Kidney tubule cell (primary cell): ENCODE measurements around the gene PLXNA4.
A peak's percentile ranks its signal among the peaks of the same experiment; 100 is the strongest.
"Not testable (repeated sequence)": the region's sequence is repeated elsewhere in the genome, so short reads cannot be mapped to it uniquely, and the experiment has no call there.

ENCODE experiments used
- DNase-seq: peaks from one replicate; pipeline ENCODE4 v3.0.0-alpha.2; 2018; ENCODE audit warnings: low spot score

Gene PLXNA4

DNA sequence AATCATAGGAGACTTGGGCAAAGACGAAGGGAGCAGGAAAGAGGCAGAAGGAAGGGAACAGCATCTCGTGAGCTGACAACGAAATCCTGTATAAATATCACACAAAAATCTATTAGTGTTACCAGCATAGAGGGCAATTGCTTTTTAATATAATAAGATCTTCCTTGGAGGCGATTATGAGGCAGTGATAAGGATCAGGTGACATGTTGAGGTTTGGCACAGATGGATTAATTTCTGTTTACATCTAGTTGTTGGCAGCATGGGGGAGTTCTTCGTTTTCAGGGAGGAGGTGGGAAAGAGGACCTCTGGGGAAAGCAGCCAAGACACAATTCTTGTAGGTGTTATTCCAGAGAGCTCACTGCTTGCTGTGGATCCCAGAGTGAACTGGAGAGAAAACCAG lies 163.8 kb downstream of the PLXNA4 start:
- DNase-seq = no peak

DNA sequence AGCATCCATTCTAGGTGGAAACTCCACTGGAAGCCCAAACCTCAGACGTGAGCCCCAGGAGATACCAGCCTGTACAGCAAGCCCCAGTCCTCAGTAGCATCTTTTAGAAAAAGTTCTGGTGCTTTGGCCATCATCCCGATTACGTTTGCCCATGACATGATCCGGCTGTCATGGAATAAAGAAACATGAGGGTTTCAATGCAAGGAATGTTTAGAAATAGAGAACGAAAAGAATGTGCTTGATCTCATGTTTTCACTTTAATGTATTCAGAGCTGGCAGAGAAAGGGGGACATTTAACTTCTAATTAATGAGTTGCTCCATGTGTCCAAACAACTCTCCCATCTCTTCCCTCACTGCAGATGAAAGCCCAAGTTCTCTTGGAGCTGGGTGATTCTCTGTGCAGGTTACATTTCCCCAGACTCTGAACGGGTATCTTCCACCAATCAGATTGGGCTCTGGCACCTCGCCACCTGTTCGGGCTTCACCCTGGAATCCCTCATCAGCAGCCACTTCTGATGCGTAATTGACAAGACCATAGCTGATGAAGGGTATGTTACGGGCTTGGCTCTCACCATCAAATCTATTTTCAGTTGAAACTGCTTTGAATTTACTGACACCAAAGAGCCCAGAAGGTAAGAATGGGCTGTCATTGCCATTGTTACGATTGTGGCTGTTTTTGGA lies 165.3 kb downstream of the PLXNA4 start:
- DNase-seq = no peak

DNA sequence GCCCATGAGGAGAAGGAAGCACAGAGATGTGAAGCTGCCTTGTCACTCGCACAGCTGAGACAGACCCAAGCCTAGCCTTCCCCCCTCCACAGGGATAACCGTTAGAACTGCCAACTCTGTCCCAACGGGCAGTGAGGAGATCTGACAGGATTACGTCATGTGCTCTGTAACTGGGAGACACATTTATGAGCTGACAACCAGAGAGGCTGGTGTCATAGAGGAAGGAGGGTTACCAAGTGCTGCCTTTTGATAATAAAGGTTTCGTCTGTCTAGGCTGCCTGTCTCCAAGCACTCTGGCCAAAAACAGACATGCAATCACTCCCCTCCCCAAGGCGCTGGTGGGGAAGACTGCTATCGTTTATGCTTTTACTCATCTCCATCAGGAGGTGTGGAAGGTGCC lies 165.9 kb downstream of the PLXNA4 start:
- no peak for DNase-seq

DNA sequence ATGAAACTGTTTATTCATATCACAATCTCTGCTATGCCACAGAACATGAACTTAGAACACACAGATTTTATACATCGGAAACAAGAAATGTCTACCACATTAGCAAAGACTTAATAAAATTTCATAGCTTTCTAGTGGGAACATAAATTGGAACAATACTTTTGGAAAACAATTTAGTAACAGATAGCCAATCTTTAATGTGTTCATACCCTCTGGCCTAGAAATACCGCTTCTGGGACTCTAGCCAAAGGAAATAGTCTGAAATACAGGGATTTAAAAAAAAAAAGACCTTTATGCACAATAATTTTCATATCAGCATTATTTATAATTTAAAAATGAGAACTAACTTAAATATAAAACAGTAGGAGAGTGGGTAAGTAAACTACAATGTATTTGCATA lies 168.5 kb downstream of the PLXNA4 start:
- DNase-seq = no peak

DNA sequence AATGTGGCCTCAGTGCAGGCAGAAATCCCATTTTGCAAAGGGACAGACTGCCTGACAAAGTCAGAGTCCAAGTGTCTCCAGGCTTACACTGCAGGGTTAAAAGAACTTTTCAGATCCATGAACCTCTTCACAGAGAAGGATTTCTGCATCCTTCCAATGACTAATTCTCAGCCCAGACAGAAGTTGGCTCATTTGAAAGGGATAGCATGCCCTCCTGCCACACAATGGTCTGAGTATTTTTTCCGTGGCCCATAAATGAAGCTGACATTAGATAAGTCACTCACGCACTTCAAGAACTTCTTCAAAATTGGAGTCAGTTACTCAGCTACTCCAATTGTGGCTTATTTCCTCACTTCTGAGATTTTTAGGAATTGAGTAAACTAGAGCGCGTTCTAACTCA lies 170.2 kb downstream of the PLXNA4 start:
- no peak for DNase-seq

DNA sequence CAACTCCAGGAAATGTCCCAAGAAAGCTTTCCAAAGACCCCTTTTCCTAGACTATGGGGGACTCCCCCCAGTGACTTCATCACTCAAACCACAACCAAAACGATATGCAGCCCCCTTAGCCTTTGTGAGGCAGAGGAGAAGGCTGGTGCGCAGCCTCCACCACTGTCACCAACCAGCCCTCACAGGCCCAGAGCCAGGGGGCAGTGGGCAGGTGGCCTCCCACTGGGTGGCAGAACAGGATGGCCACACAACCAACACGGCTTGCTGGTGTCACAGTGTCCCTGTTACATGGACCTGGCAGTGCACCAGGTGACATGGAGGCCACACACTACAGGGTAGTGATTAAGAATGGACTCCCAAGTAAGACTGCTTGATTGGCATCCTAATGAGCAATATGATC lies 172.0 kb downstream of the PLXNA4 start:
- DNase-seq = no peak

DNA sequence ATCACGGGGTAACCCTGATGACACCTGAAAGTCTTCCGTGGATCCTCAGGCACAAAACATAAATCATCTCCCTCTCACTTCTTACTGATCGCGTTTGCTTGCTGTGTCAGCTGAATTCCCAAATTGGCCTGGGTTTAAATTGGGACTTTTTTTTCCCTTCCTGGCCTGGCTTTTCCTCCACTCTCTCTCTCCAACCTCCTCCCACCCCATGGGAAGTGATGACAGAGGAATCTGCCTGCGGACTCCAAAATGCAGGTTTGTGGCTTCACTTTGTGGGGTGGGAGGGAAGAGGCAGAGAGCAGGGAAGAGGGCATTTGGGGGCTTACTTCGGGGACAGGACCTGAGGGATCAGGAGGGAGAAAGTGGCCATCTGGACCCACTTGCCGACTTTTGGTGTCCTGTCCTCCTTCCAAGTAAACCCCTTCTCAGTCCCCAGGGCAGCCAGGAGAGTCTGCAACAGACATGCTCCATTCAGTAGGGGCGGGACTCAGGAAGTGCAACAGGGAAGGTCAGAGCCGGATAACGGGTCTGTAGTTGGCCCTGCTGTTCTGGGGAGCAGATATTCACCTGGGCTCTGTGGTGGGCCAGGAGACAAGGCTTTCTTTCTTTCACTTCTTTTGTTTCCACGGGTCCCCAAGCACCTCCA lies 172.7 kb downstream of the PLXNA4 start:
- DNase-seq = no peak

DNA sequence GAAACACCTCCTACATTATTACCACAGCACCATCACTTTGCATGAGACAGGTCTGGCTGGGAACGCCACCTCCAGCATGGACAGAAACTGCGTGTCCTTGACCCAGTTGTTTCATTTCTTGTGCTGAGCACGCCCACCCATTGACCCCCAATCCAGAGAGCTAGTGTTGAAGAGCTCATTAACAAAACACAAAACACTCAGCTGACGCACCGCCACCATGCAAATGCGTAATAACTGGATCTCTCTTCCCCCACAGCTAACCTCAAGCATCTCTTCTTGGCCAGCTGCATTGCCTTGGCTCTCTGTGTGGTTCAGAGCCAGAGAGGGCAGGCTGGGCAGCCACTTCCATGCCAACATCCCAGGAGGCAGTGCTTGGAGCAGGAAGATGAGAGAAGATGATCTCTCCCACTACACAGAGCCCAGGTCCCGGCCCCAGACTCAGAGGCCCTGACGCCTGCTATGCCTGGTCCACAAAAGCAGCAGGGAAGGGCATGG lies 173.5 kb downstream of the PLXNA4 start:
- DNase-seq = no peak

DNA sequence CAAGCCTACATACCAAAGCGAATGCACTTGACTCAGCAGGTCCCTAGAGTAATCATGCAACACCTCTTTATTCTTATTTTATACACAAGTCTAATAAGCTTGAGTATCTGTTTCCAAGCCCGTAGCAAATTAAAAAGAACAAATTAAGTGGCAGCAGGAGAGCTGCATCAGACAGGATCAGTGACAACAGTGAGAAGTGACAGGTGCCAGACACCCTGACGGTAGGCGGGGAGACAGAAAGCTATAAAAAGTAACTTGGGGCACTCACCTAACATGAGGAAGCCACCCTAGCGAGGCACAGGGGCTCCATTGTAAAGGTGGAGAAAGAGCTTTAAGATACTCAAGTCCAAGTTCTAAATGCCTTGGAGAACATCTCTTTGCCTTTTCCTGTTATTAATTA lies 174.2 kb downstream of the PLXNA4 start:
- no peak for DNase-seq

DNA sequence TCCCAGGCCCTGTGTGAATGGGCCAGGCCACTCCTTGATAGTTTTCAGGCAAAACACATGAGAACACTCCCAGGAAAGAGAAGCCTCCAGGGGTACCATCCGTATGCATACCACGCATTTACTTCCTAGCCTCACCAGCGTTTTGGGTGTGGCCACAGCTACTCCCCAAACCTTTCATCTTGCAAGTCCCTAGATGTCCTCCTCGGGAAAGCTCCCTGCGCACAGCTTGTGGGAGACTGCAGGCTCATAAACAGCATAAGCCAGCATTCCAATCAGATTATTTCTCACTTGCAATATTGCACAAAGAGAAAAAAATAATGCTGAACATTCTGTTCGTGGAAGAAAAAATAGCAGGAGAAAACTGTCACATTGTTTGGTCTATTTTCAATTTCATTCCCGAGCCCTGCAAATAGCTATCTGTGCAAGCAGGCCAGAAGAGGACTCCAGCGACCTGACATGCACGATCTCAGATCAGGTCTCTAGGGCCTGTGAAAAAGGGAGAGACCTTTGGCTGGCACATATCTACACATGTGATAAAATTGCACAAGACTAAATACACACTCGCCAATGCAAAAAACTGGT lies 175.6 kb downstream of the PLXNA4 start:
- no peak for DNase-seq

DNA sequence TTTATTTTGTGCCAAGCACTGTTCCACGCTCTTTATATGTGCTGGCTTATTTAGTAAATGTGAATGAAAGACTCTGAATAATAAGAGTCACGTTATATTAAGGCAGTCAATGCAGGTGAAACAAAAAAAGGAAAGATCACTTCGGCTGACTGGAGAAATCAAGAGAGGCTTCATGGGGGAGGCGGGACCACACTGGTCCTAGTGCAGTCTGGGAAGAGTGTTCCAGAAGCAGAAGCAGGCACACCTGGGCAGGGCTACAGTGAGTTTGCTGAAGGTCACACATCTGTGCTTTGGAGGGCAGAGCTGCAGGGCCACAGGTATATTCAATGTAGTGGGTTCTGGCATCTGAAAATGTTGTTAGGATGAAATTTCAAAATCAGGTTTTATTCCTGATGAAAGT lies 176.9 kb downstream of the PLXNA4 start:
- DNase-seq = no peak

DNA sequence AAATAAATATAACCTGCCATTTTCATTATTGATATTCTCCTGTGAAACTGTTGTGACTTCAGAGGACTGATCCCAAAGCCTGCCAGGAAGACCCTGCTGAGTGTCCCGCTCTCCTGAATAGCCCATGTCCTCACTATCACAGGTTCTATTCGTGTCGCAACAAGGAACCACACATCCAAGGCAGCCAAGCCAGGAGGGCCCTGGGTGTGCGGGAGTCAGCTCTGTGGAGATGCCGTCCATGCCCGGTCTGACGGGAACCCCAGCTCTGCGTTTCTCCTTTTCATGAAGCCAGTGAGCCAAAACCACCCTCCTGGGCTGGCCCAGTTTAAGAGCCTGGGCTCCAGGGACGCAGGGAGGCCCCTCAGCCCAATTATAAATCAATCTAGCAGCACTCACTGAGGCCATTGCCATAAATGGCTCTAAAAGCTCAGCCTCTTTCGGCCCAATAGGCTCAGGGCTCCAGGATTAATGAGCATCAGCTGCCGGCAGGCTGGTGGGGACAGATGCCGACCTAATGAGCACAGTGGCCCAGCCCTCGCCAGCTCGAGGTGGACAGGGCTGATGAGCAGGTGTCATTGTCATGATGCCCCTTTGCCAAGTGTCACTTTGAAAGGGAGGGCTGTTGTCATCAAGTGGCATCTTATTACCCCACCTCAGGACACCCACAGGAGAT lies 177.9 kb downstream of the PLXNA4 start:
- DNase-seq = no peak

DNA sequence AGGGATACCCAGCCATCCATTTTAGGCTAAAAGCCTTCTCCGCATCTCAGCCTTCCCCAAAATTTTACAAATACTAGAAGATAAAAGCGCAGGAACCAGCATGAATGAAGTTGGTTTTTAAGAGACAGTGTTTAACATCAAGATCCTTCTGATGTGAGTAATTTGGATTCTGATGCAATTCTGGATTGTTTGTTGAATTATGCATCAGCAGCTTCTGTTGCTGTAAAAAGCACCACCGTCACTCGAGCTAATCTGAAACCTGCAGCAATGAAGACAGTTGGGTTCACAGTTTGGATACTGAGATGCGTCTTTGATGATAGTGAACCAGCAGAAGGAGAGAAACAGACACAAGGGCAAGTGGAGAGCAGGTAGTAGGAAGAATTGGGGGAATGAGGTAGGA lies 179.2 kb downstream of the PLXNA4 start:
- DNase-seq = no peak

DNA sequence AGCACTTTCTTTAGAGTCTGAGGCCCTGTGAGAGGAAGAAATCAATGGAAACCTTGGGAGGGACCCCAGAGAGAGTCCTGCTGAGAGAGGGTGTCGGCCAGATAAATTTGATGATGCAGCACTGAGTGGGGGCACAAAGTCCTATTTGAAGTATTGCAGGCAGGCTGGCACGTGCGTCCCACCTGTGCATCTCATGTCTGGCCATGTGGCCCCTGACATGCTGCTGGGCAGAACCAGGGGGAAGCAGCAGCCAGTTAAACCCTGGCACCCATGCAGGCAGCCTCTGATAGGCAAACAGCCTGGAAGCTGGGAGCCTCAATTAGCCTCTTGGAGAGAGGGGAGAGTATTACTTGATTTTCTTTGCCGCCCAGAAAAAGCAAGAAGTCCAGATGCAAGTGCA lies 180.9 kb downstream of the PLXNA4 start:
- no peak for DNase-seq

DNA sequence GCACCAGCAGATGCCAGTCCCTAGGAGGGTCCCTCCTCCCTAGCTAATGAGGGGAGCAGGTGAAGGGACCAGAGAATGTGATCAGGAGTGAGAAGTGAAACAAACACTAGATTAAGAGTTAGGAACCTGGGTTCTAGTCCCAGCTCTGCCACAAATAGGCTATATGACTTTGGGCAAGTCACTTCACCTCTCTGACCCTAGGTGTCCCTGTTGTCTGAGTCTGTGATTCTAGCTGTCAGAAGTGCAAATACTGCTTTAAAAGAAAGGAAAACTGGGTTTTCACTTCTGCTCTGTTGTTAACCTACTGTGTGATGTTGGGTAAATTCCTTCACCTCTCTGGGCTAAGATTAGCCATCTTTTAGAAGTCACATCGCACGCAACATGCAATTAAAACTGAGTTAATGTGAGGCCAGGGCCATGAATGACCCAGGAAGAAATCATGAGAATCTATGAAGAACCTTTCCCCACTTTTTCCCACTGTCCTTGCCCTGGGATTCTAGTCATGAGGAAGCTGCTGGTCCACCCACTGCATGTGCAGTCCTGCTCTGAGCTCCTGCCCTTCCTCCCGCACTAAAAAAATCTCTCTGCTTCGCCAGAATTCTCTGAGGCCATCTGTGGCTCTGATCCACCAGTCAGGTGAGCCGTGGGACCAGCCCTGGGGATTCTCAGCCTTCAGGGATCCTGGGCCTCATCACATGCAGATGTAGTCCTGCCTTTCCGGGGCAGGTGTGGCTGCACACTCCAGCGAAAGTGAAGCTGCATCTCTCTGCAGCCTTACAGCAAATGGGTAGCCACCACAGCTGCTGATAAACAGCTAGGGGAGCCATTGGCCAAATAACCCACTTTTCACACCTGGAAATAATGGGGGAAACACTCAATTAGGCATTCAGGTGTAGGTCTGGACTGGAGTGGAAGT lies 181.7 kb downstream of the PLXNA4 start:
- DNase-seq = peak; percentile 20

DNA sequence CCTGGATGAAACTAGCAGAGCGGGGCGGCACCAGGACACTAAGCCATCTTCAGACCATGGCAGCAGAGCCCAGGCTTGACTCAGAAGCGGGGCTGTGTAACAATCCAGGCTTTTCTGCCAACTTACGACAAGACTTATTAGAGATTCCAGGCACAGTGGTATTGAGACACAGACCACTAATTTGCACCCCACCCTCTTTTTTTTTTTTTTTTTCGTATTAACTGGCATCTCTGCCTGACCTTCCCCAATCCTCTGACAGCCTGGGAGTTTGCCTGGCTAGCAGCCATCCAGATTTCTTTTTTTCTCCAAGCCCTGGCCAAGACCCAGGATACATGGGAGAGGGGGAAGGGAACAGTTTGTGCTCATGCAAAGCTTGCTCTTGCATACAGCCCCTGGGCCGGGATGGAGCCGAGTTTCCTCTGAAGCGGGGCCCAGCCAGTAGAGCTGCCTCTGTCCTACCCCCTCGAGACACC lies 182.4 kb downstream of the PLXNA4 start:
- no peak for DNase-seq

DNA sequence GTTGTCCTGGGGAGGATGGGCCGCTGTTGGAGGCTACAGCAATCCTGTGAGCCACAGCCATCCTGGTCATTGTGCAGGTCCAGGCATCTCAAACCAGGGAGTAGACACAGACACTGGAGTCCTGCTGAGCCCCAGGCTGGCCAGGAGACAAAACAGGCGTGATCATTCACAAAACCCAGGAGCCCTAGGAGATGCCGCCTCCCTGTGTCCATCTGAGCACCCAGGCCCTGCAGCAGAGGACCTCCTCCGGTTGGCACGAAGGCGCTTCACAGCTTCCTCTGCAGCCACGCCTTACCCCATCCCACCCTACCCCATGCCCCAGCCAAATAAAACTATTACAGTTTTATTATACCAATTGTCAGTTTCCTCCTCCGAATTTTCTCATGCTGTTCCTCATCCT lies 183.6 kb downstream of the PLXNA4 start:
- DNase-seq = no peak

DNA sequence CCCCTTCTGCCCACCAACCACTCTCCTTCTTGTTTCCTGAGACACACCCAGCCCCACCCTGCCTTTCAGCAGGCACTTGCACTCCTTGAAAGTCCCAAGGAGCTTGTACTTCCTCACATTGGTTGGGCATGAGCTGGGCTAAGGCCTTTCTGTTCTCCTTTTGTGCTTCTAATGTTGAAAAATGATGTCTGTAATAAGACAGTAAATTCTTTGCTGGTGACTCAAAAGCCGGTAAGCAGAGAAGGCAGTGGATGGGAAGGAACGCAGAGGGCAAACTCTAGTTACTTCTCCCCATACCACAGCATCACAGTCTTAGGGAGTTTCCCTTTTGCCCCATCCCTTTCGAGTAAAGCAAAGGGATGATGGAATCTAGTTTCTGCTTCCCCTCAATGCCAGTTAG lies 185.6 kb downstream of the PLXNA4 start:
- DNase-seq = peak; percentile 62

DNA sequence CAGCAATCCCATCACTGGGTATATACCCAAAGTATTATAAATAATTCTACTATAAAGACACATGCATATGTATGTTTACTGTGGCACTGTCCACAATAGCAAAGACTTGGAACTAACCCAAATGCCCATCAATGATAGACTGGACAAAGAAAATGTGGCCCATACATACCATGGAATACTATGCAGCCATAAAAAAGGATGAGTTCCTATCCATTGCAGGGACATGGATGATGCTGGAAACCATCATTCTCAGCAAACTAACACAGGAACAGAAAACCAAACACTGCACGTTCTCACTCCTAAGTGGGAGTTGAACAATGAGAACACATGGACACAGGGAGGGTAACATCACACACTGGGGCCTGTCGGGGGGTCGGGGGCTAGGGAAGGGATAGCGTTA lies 186.2 kb downstream of the PLXNA4 start:
- not testable (repeated sequence) for DNase-seq

DNA sequence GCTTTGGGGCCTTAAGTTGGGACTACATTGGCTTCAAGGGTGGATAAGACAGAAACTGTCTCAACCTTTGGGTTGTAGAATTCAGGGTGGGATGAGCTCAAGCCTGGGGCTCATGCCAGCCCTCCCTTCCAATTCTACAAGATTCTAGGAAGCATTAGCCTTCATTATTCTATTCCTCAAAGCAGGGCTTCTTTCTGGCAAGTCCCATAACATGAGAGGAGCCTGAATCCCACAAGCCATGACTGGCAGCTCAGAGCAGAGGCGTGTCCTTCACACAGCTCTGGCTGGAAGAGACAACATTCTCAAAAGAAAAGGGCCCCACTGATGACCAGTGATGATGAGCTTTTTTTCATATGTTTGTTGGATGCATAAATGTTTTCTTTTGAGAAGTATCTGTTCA lies 187.6 kb downstream of the PLXNA4 start:
- no peak for DNase-seq

DNA sequence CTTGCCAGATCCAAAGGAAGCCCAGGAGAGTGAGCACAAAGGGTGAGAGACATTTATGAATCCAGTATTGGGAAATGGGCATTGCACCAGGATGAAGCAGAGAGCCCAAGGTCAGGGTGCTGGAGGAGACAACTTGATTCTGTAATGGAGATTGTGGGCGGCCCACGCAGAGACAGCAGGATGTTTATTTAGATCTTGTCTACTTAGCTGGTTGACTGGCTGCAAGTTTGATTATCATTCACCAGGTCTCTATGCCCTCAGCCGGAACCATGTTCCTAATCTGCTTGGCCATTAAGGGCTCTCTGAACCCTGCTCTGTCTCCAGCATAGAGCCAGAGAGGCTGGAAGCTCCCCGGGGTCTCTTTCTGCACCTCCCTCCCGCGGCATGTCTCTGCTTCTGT lies 188.7 kb downstream of the PLXNA4 start:
- no peak for DNase-seq

DNA sequence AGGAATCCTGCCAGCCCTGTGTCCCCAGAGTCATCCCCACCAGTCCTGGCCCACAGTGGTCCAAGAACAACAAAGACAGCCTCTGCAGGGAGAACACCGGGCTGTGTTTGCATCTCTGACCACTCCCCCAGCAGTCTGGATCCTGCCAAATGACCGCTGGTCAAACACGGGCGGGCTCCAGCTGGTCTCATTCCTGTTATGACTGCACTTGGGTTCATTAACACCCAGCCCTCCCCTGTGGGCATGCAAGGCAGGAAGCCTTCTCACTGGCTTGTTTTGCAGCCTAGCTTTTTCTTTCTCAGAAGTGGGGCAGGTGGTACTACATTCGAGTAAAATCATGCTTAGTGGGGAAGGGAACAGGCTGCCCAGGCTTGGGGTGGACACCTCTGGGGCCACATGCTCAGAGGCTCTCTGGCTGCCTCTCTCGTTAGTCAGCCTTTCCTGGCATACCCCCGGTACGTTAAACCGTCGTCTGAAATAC lies 190.0 kb downstream of the PLXNA4 start:
- peak; percentile 29 for DNase-seq
